WI38 (cell line): ENCODE measurements around the gene LRP6.

ENCODE experiments used
- H3K4me3 ChIP-seq: 2 replicates; pipeline ENCODE4 v1.5.1; 2011; ENCODE audit warnings: low read depth, mild to moderate bottlenecking, control low read depth, low read length
- CTCF ChIP-seq: IDR thresholded peaks from 2 replicates; pipeline ENCODE4 v1.5.1; 2012; ENCODE audit warnings: low read depth, mild to moderate bottlenecking, control low read depth, low read length

Gene LRP6

GRCh38 chr12:12195516-12195915 is 71.3 kb downstream of the LRP6 start:
- TF ChIP-seq CTCF = no peak
- H3K4me3 ChIP-seq = no peak overlapping the region

GRCh38 chr12:12195081-12195480 is 71.8 kb downstream of the LRP6 start:
- no peak overlapping the region for H3K4me3 ChIP-seq
- TF ChIP-seq CTCF = no peak

GRCh38 chr12:12194206-12194605 is 72.6 kb downstream of the LRP6 start:
- H3K4me3 ChIP-seq = no peak overlapping the region
- no peak for TF ChIP-seq CTCF

GRCh38 chr12:12191008-12191407 is 75.8 kb downstream of the LRP6 start:
- H3K4me3 ChIP-seq = no peak overlapping the region
- no peak for TF ChIP-seq CTCF

GRCh38 chr12:12190087-12190809 is 76.6 kb downstream of the LRP6 start:
- no peak for TF ChIP-seq CTCF
- H3K4me3 ChIP-seq = no peak overlapping the region

- no peak overlapping the region for H3K4me3 ChIP-seq
- TF ChIP-seq CTCF = no peak
These were observed 81.4 kb downstream of the LRP6 start for GRCh38 chr12:12185414-12185813.

GRCh38 chr12:12182703-12183365 is 84.0 kb downstream of the LRP6 start:
- TF ChIP-seq CTCF = no peak

More at GRCh38 chr12:12182703-12183365, 84.0 kb downstream of the LRP6 start:
- H3K4me3 ChIP-seq = no peak overlapping the region
